ENCODE measurements around the gene IL23R. TPM values are rescaled to one million over a fixed set of nuclear protein-coding genes. Genes with fewer than 3 reads are reported as not detected.

The IL23R gene
- total RNA-seq, 4 donors from 2014 or later: 0.19 to 0.32 TPM; not detected in 2

GRCh38 chr1:67294836-67295617, 128.8 kb downstream of the IL23R start:
- TF ChIP-seq CTCF (IDR thresholded peaks at IDR 0.05): no peak
- no peak for DNase-seq (ENCODE audit: low spot score)
- ATAC-seq (ENCODE audit: low FRiP score): no peak

- no peak for TF ChIP-seq CTCF (IDR thresholded peaks at IDR 0.05)
- no peak for DNase-seq (ENCODE audit: low spot score)
- no peak for ATAC-seq (ENCODE audit: low FRiP score)
Observed at GRCh38 chr1:67298762-67299161, 132.5 kb downstream of the IL23R start.

GRCh38 chr1:67299296-67299695, 133.0 kb downstream of the IL23R start:
- TF ChIP-seq CTCF (IDR thresholded peaks at IDR 0.05): no peak
- ATAC-seq (ENCODE audit: low FRiP score): no peak
- DNase-seq (ENCODE audit: low spot score): no peak

GRCh38 chr1:67300561-67300960, 134.3 kb downstream of the IL23R start:
- DNase-seq (ENCODE audit: low spot score) (no peak), ATAC-seq (ENCODE audit: low FRiP score) (no peak)
- TF ChIP-seq CTCF (IDR thresholded peaks at IDR 0.05): no peak

- ATAC-seq (ENCODE audit: low FRiP score): no peak
- DNase-seq (ENCODE audit: low spot score): no peak
- TF ChIP-seq CTCF (IDR thresholded peaks at IDR 0.05): no peak
Observed at GRCh38 chr1:67304023-67304422, 137.8 kb downstream of the IL23R start.

- DNase-seq (ENCODE audit: low spot score): no peak
- no peak for TF ChIP-seq CTCF (IDR thresholded peaks at IDR 0.05)
- ATAC-seq (ENCODE audit: low FRiP score): no peak
Observed at GRCh38 chr1:67306547-67306946, 140.3 kb downstream of the IL23R start.

Measured in omental fat pad (tissue), 4 donors.